Measurements from ENCODE around the gene ITSN2.
A peak's percentile ranks its signal among the peaks of the same experiment; 100 is the strongest.
"Not testable (repeated sequence)": the region's sequence is repeated elsewhere in the genome, so short reads cannot be mapped to it uniquely, and the experiment has no call there.

Gene ITSN2

GRCh38 chr2:24362253-24362652, 1.9 kb upstream of the ITSN2 start:
- DNase-seq (ENCODE audit: low spot score): no peak

- DNase-seq (ENCODE audit: low spot score): no peak
Measured at GRCh38 chr2:24360963-24361330, 611 bp upstream of the ITSN2 start.

- peak; percentile 37 for DNase-seq (ENCODE audit: low spot score)
Measured at GRCh38 chr2:24359129-24360049, 947 bp downstream of the ITSN2 start.

GRCh38 chr2:24357767-24358166, 2.6 kb downstream of the ITSN2 start:
- not testable (repeated sequence) for DNase-seq (ENCODE audit: low spot score)

GRCh38 chr2:24357115-24357514, 3.2 kb downstream of the ITSN2 start:
- not testable (repeated sequence) for DNase-seq (ENCODE audit: low spot score)

GRCh38 chr2:24354957-24355356, 5.4 kb downstream of the ITSN2 start:
- DNase-seq (ENCODE audit: low spot score): no peak

GRCh38 chr2:24354395-24354794, 5.9 kb downstream of the ITSN2 start:
- no peak for DNase-seq (ENCODE audit: low spot score)

GRCh38 chr2:24353973-24354372, 6.4 kb downstream of the ITSN2 start:
- no peak for DNase-seq (ENCODE audit: low spot score)

GRCh38 chr2:24353364-24353763, 7.0 kb downstream of the ITSN2 start:
- DNase-seq (ENCODE audit: low spot score): no peak

GRCh38 chr2:24352664-24353063, 7.7 kb downstream of the ITSN2 start:
- DNase-seq (ENCODE audit: low spot score): no peak

GRCh38 chr2:24351981-24352380, 8.4 kb downstream of the ITSN2 start:
- DNase-seq (ENCODE audit: low spot score): no peak

GRCh38 chr2:24351627-24351938, 8.8 kb downstream of the ITSN2 start:
- DNase-seq (ENCODE audit: low spot score): no peak

GRCh38 chr2:24350826-24351626, 9.3 kb downstream of the ITSN2 start:
- no peak for DNase-seq (ENCODE audit: low spot score)

GRCh38 chr2:24349097-24349496, 11.2 kb downstream of the ITSN2 start:
- no peak for DNase-seq (ENCODE audit: low spot score)

GRCh38 chr2:24345937-24346336, 14.4 kb downstream of the ITSN2 start:
- no peak for DNase-seq (ENCODE audit: low spot score)

- no peak for DNase-seq (ENCODE audit: low spot score)
Measured at GRCh38 chr2:24343225-24343882, 17.0 kb downstream of the ITSN2 start.

- DNase-seq (ENCODE audit: low spot score): no peak
Measured at GRCh38 chr2:24342110-24342910, 18.0 kb downstream of the ITSN2 start.

GRCh38 chr2:24339856-24340262, 20.5 kb downstream of the ITSN2 start:
- no peak for DNase-seq (ENCODE audit: low spot score)

GRCh38 chr2:24339098-24339497, 21.2 kb downstream of the ITSN2 start:
- DNase-seq (ENCODE audit: low spot score): not testable (repeated sequence)

- DNase-seq (ENCODE audit: low spot score): no peak
Measured at GRCh38 chr2:24337890-24338289, 22.4 kb downstream of the ITSN2 start.

- DNase-seq (ENCODE audit: low spot score): no peak
Measured at GRCh38 chr2:24336811-24337210, 23.5 kb downstream of the ITSN2 start.

- DNase-seq (ENCODE audit: low spot score): peak; percentile 34
Measured at GRCh38 chr2:24334245-24334633, 26.1 kb downstream of the ITSN2 start.

All from AG08396 (cell line).